Chondrocyte (in vitro differentiated cells): Measurements from ENCODE around the gene ANKRD52. TPM values are rescaled to one million over a fixed set of nuclear protein-coding genes. Genes with fewer than 3 reads are reported as not detected.
"Not testable (repeated sequence)": the region's sequence is repeated elsewhere in the genome, so short reads cannot be mapped to it uniquely, and the experiment has no call there.

Experiments used
- DNase-seq: peaks from one replicate; pipeline ENCODE4 v3.0.0; 2021; ENCODE audit warnings: mixed read lengths, low spot score
- H3K27ac Mint-ChIP-seq: one replicate; pipeline ENCODE4 v1.8.0; 2021; ENCODE audit warnings: mild to moderate bottlenecking, moderate library complexity, mixed read lengths; ENCODE audit not compliant: unreplicated experiment
- H3K27me3 Mint-ChIP-seq: 2 replicates; pipeline ENCODE4 v1.8.0; 2021; ENCODE audit warnings: low read depth, mixed read lengths
- H3K36me3 Mint-ChIP-seq: 2 replicates; pipeline ENCODE4 v1.8.0; 2021; ENCODE audit warnings: low read depth, mixed read lengths
- H3K4me1 Mint-ChIP-seq: 2 replicates; pipeline ENCODE4 v1.8.0; 2021; ENCODE audit warnings: low read depth, mild to moderate bottlenecking, mixed read lengths
- H3K4me3 Mint-ChIP-seq: one replicate; pipeline ENCODE4 v1.8.0; 2021; ENCODE audit warnings: mild to moderate bottlenecking, moderate library complexity, mixed read lengths; ENCODE audit not compliant: unreplicated experiment
- H3K9me3 Mint-ChIP-seq: 2 replicates; pipeline ENCODE4 v1.8.0; 2021; ENCODE audit warnings: low read depth, mixed read lengths
- CTCF ChIP-seq: fragments of 200-600 bp; sonication (generic); IDR thresholded peaks from 2 replicates; pipeline ENCODE4 v1.5.0; 2021; ENCODE audit warnings: antibody characterized with exemption, mild to moderate bottlenecking, moderate library complexity
- total RNA-seq: library from RNA; stranded (reverse); gene quantifications from 3 replicates; pipeline ENCODE4 v1.2.1, GENCODE V29; 2021

ANKRD52 gene
- total RNA-seq, 1 donor from 2014 or later = 106 TPM

GRCh38 chr12:56296295-56296694 is 38.1 kb upstream of the ANKRD52 start:
- no peak for TF ChIP-seq CTCF
- Mint-ChIP-seq H3K27ac (peak overlapping the region; percentile 51), H3K9me3 (no peaks in the 10 kb centered on the region), H3K27me3 (no peaks in the 10 kb centered on the region), H3K36me3 (peaks cover 1% of the 10 kb centered on the region), H3K4me3 (no peak overlapping the region), H3K4me1 (peaks cover 42% of the 10 kb centered on the region)
- no peak for DNase-seq

GRCh38 chr12:56293795-56294194 is 35.6 kb upstream of the ANKRD52 start:
- TF ChIP-seq CTCF = no peak
- peaks cover 23% of the 10 kb centered on the region for H3K4me1 Mint-ChIP-seq
- no peak overlapping the region for H3K4me3 Mint-ChIP-seq
- no peak overlapping the region for H3K27ac Mint-ChIP-seq
- no peaks in the 10 kb centered on the region for H3K27me3 Mint-ChIP-seq
- no peaks in the 10 kb centered on the region for H3K9me3 Mint-ChIP-seq
- no peak for DNase-seq
- peaks cover 3% of the 10 kb centered on the region for H3K36me3 Mint-ChIP-seq

GRCh38 chr12:56288705-56289387 is 30.7 kb upstream of the ANKRD52 start:
- H3K27ac Mint-ChIP-seq = no peak overlapping the region
- H3K27me3 Mint-ChIP-seq = no peaks in the 10 kb centered on the region
- no peak for TF ChIP-seq CTCF
- no peak overlapping the region for H3K4me3 Mint-ChIP-seq
- H3K9me3 Mint-ChIP-seq = no peaks in the 10 kb centered on the region
- no peak for DNase-seq
- peaks cover 9% of the 10 kb centered on the region for H3K36me3 Mint-ChIP-seq
- peaks cover 5% of the 10 kb centered on the region for H3K4me1 Mint-ChIP-seq

GRCh38 chr12:56286044-56286830 is 28.1 kb upstream of the ANKRD52 start:
- peaks cover 21% of the 10 kb centered on the region for H3K36me3 Mint-ChIP-seq
- no peaks in the 10 kb centered on the region for H3K9me3 Mint-ChIP-seq
- H3K27ac Mint-ChIP-seq = no peak overlapping the region
- H3K27me3 Mint-ChIP-seq = no peaks in the 10 kb centered on the region
- TF ChIP-seq CTCF = no peak
- H3K4me1 Mint-ChIP-seq = peaks cover 5% of the 10 kb centered on the region
- H3K4me3 Mint-ChIP-seq = no peak overlapping the region
- DNase-seq = no peak

- not testable (repeated sequence) for H3K27me3 Mint-ChIP-seq, H3K9me3 Mint-ChIP-seq, H3K4me3 Mint-ChIP-seq, H3K27ac Mint-ChIP-seq, DNase-seq, H3K4me1 Mint-ChIP-seq
- peaks cover 24% of the 10 kb centered on the region for H3K36me3 Mint-ChIP-seq
Measured at GRCh38 chr12:56284263-56284662, 26.1 kb upstream of the ANKRD52 start.
